ENCODE results near the gene ARHGAP18.

ARHGAP18 gene

DNA sequence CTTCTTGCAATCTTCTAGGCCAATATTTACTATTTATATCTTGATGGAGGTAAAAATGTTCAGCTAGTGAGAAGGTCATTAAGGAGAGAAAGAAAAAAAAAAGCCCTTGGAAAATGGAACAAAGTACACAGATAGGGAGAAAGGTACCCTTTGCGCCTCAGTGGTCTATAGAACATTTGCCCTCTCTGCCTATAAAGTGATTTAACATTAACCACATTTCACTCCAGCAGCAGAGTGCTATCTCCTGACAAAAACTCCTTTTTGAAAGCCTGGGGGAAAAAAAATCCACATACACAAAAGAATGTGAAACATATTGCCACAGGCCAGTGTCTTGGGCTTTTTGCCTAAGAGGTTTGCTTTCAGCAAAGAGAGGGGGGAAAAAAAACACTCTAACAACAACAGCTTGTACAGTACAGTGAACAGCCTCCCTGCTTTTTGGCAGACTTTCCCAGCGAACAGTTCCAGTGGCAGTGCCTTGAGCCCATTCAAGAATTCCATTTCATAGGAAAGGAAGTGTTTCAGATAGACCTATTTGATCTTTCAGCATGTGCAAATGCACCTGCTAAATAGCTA lies 695 bp downstream of the ARHGAP18 start:
- Mint-ChIP-seq H3K36me3 (peaks cover 22% of the 10 kb centered on the region), H3K9me3 (no peaks in the 10 kb centered on the region), H3K4me1 (peaks cover 49% of the 10 kb centered on the region), H3K27ac (peak overlapping the region; percentile 77), H3K27me3 (peaks cover 9% of the 10 kb centered on the region), H3K4me3 (peak overlapping the region; percentile 88)
- no peak for DNase-seq
- CTCF ChIA-PET = interaction anchor here (0.6 to 1.6 kb wide), 8 partner anchors 9 to 155 kb away, joined by 3 to 8 read pairs (median 4); no protein-coding TSS in a partner anchor

DNA sequence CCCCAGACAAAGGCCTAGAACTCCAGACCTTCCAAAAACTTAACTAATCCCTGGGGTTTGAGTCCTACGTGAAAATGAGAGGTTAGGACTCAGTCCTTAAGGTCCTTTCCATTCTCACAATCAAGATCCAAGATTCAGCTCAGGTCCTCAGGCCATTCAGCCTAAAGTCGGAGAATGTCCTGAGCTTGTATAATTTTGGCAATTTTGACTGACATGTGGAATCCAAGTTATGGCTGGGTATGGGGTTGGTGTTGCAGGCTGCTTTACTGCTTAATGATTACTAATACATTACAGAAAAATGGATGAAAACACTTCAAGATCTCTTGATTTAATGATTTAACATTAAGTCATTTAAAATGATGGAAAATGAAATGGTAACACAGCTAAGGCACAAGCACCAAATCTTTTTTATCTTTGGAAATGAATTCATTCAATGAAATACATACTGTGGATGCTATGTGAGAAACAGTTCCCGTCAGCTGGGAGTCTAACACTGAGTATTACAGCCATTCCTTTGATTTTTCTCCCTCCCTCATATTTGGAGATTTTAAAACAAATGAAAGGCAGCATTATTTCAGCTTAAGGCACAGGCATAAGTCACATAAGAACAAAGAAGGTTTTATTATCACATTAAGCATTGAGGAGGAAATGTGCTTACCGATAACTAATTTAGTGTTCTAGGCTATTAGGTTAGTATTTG lies 1.3 kb downstream of the ARHGAP18 start:
- Mint-ChIP-seq H3K4me3 (peak overlapping the region; percentile 88), H3K27ac (no peak overlapping the region), H3K4me1 (peaks cover 43% of the 10 kb centered on the region), H3K36me3 (peaks cover 22% of the 10 kb centered on the region), H3K9me3 (no peaks in the 10 kb centered on the region), H3K27me3 (peaks cover 9% of the 10 kb centered on the region)
- CTCF ChIA-PET = interaction anchor here (0.8 to 1.3 kb wide), 4 partner anchors 9 to 25 kb away, joined by 3 to 4 read pairs (median 3); no protein-coding TSS in a partner anchor
- DNase-seq = no peak

DNA sequence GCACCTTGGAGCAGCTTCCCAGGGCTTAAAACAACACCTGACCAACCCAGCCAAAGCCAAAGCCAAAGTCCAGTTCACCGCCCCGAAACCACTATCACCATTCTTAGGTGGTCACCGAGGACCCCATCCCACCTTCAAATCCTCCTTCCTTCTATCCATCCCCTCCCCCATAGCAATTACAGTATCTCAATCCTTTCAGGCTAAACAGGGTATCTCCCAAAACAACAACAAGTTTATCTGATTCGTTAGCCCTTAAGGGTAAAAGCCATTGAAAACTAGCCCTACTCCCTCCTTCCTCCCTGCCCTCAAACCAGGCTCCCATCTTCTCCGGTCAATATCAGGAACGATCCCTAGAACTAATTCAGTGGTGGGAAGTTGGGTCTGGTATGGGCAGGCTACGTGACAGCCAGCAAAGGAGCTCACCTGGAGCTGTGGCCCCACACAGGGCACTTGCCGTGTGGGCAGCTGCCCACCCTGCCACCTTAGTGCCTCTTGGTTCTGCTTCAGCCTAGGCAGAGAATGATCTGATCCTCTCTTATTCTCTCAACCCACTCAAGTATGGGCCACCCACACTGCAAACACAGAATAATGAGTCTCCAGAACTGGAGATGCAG lies 2.0 kb downstream of the ARHGAP18 start:
- DNase-seq = no peak
- Mint-ChIP-seq H3K9me3 (no peaks in the 10 kb centered on the region), H3K4me3 (peak overlapping the region; percentile 88), H3K27ac (no peak overlapping the region), H3K36me3 (peaks cover 23% of the 10 kb centered on the region), H3K27me3 (peaks cover 9% of the 10 kb centered on the region), H3K4me1 (peaks cover 43% of the 10 kb centered on the region)
- CTCF ChIA-PET = interaction anchor here (0.8 to 1.3 kb wide), 3 partner anchors 22 to 36 kb away, joined by 3 read pairs; no protein-coding TSS in a partner anchor

DNA sequence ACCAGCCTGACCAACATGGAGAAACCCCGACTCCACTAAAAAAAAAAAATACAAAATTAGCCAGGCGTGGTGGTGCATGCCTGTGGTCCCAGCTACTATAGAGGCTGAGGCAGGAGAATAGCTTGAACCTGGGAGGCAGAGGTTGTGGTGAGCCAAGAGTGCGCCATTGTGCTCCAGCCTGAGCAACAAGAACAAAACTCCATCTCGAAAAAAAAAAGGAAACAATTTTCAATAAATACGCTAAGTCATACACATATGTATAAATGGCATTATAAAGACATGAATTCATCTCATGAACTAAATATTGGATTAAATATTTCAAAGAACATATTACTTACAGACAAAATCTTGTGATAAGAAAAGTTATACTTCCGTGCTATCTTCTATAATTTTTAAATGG lies 2.9 kb downstream of the ARHGAP18 start:
- no peaks in the 10 kb centered on the region for H3K9me3 Mint-ChIP-seq

DNA sequence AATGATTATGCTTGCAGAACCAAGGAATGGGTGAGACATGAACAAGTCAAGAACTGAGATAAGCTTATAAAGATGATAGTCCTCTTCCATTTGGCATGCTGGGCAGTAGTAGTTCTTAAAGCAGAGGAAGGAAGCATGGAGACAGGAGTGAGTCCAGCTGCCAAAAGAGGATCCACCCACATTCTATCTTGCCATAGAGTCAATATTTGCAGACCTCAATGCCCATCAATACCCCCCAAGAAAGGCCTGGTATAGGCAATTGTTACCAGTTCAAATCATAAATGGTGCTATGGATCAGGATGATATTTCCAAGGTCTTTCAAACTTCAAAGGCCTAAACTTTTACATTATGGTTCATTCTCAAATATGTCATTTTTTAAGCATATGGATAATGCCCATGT lies 4.8 kb downstream of the ARHGAP18 start:
- Mint-ChIP-seq H3K27me3 (no peaks in the 10 kb centered on the region), H3K4me3 (no peak overlapping the region), H3K4me1 (peaks cover 33% of the 10 kb centered on the region), H3K36me3 (peaks cover 24% of the 10 kb centered on the region), H3K27ac (no peak overlapping the region), H3K9me3 (no peaks in the 10 kb centered on the region)
- CTCF ChIA-PET = interaction anchor here (1.0 kb wide), 1 partner anchor 11 kb away, joined by 3 read pairs; no protein-coding TSS in a partner anchor
- no peak for DNase-seq

More for the DNA sequence above, 2.9 kb downstream of the ARHGAP18 start:
- H3K27ac Mint-ChIP-seq = no peak overlapping the region
- CTCF ChIA-PET = interaction anchor here (0.8 kb wide), 1 partner anchor 35 kb away, joined by 3 read pairs; no protein-coding TSS in a partner anchor
- peaks cover 43% of the 10 kb centered on the region for H3K4me1 Mint-ChIP-seq
- no peak overlapping the region for H3K4me3 Mint-ChIP-seq
- peaks cover 26% of the 10 kb centered on the region for H3K36me3 Mint-ChIP-seq
- peaks cover 9% of the 10 kb centered on the region for H3K27me3 Mint-ChIP-seq
- DNase-seq = no peak

DNA sequence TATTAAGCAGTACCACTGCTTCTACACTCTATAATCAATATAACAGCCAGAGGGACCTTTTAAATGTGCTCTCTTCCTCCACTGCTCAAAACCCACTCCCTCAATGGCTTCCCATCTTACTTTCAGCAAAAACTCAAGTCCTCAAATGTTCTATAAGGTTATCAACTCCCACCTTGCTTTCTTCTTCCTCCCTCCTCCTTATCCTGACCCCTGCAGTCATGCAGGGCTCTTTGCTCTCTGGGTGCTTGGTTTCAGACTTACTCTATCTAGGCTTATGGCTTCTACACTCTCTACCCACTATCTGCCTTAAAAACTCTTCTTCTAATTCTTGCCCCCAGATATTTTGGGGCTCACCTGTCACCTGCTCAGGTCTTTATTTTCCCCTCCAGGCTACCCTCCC lies 5.3 kb downstream of the ARHGAP18 start:
- H3K4me1 Mint-ChIP-seq = peaks cover 31% of the 10 kb centered on the region
- no peak overlapping the region for H3K4me3 Mint-ChIP-seq
- H3K27ac Mint-ChIP-seq = no peak overlapping the region
- no peak for DNase-seq
- no peaks in the 10 kb centered on the region for H3K9me3 Mint-ChIP-seq
- CTCF ChIA-PET = interaction anchor here (1.0 kb wide), 1 partner anchor 10 kb away, joined by 3 read pairs; no protein-coding TSS in a partner anchor
- no peaks in the 10 kb centered on the region for H3K27me3 Mint-ChIP-seq
- H3K36me3 Mint-ChIP-seq = peaks cover 25% of the 10 kb centered on the region

DNA sequence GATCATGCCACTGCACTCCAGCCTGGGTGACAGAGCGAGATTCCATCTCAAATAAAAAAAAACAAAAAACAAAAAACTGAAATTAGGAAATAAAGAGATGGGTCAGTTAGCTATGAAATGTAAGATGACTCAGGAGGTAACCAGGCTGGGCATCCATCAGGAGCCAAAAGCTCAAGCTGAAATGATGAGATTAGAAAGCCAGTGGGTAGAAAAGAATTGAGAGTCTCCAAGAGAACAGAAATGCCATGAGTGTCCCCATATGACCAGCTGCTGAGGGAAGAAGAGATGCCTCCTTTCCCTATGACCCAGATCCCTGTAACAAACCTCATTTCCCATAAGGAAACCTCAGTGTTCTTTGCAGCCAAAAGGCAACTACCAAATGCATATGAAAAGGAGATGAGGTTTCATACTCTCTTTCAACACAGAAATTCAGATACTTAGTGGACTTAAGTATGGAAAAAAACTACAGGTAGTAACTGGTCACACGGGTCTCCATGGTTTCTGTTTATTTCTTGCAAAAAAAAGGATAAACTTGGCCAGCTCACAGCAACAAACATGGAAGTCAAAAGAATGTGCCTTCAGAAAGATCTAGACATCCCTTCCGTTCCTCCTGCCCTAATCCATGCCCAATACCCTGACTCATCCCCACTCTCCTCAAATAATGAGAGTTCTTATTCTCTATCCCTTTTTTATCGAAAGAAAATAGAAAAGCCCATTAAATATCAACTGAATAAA lies 8.1 kb downstream of the ARHGAP18 start:
- peaks cover 23% of the 10 kb centered on the region for H3K4me1 Mint-ChIP-seq
- no peak overlapping the region for H3K4me3 Mint-ChIP-seq
- peaks cover 29% of the 10 kb centered on the region for H3K36me3 Mint-ChIP-seq
- CTCF ChIA-PET = no interaction called here
- no peaks in the 10 kb centered on the region for H3K9me3 Mint-ChIP-seq
- H3K27ac Mint-ChIP-seq = no peak overlapping the region
- DNase-seq = no peak
- H3K27me3 Mint-ChIP-seq = no peaks in the 10 kb centered on the region

DNA sequence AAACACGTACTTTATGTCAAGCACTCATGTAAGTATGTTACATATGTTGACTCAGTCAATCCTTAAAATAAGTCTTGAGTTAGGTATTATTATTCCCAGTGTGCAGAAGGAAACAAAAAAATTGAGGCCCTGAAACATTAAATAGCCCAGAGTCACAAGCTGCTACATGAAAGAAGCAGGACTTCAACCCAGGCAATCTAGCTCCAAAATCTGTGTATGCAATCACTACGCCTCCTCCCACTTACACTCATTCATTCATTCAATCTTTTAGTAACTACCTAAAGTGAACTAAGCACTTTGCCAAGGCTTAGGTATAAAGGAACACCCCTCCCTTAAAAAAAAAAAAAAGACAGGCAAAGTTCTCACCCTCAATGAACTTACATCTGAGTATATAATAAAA lies 9.3 kb downstream of the ARHGAP18 start:
- peaks cover 35% of the 10 kb centered on the region for H3K4me1 Mint-ChIP-seq

DNA sequence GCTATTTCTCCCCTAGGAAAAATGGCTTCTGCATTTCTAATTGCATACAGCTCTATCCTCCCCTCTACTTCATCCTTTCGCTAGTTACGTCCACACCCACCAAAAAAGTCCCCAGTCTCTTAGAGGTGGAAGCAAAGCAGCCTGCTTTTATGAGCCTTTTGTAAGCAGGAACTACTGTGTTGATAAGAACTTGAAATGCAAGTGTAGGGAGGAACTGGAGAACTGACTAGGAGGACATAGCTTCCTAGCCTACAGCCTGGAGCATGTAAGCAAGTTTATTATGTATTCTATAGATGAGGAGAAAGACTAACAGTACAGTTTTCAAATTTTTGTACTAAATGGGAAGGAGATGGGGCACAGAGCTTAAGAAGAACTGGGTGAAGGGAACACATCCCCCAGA lies 10.3 kb downstream of the ARHGAP18 start:
- no peak for DNase-seq
- Mint-ChIP-seq H3K9me3 (no peaks in the 10 kb centered on the region), H3K4me3 (no peak overlapping the region), H3K27me3 (no peaks in the 10 kb centered on the region), H3K4me1 (peaks cover 39% of the 10 kb centered on the region), H3K27ac (no peak overlapping the region), H3K36me3 (peaks cover 20% of the 10 kb centered on the region)
- CTCF ChIA-PET = interaction anchor here (0.6 to 0.8 kb wide), 2 partner anchors 9 to 29 kb away, joined by 4 read pairs; no protein-coding TSS in a partner anchor

More for the DNA sequence above, 9.3 kb downstream of the ARHGAP18 start:
- CTCF ChIA-PET = no interaction called here
- Mint-ChIP-seq H3K27ac (no peak overlapping the region), H3K4me3 (no peak overlapping the region), H3K27me3 (no peaks in the 10 kb centered on the region), H3K9me3 (no peaks in the 10 kb centered on the region), H3K36me3 (peaks cover 25% of the 10 kb centered on the region)
- DNase-seq = no peak

DNA sequence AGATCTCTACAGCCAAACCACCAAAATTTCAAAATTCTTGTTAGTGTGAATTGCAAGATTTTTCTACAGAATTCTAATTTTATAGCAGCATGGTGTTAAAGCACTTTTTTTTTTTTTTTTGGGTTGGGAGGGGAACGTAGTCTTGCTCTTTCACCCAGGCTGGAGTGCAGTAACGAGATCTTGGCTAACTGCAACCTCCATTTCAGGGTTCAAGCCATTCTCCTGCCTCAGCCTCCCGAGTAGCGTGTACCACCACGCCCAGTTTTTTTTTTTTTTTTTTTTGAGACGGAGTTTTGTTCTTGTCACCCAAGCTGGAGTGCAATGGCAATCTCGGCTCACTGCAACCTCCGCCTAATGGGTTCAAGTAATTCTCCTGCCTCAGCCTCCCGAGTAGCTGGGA lies 11.5 kb downstream of the ARHGAP18 start:
- no peaks in the 10 kb centered on the region for H3K27me3 Mint-ChIP-seq
- H3K36me3 Mint-ChIP-seq = peaks cover 22% of the 10 kb centered on the region
- H3K9me3 Mint-ChIP-seq = no peaks in the 10 kb centered on the region
- CTCF ChIA-PET = interaction anchor here (1.2 kb wide), 1 partner anchor 14 kb away, joined by 3 read pairs; no protein-coding TSS in a partner anchor
- DNase-seq = no peak
- H3K4me1 Mint-ChIP-seq = peaks cover 48% of the 10 kb centered on the region
- no peak overlapping the region for H3K4me3 Mint-ChIP-seq
- no peak overlapping the region for H3K27ac Mint-ChIP-seq

DNA sequence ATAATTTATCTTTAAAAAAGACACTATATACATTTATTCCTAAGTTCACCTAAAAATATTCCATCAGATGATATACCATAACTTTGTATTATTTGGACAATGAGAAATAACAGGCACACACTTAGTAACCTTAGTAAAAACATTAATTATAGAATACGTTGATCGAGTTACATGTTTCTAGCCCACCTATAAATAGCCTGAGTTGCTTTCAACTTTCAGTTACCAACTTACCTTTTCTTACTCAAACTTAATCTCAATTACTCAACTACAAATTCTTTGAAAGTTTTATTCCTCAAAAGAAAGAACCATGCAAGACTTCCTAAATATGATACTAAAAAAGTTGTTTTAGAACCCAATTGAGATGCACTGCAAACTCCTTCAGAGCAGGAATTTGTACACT lies 12.2 kb downstream of the ARHGAP18 start:
- CTCF ChIA-PET = no interaction called here
- Mint-ChIP-seq H3K36me3 (peaks cover 23% of the 10 kb centered on the region), H3K27ac (no peak overlapping the region), H3K9me3 (no peaks in the 10 kb centered on the region), H3K27me3 (no peaks in the 10 kb centered on the region), H3K4me1 (peaks cover 55% of the 10 kb centered on the region), H3K4me3 (no peak overlapping the region)
- no peak for DNase-seq

DNA sequence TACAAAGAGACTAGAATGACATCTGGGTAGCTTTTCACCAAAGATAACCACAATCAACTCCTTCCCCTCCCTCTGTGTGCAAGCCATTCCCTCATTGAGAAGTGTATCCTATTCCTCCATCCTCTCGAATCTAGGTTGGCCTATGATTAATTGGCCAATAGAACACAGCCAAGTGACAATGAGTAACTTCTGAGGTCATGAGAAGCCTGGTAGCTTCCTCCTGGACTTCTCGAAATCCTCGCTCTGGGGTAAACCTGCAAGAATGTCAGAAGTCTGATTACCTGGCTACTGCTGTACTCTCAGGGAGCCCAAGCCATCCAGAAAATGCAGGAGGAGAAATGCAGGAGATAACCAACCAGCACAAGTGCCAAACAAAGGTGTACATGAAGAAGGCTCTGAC lies 13.1 kb downstream of the ARHGAP18 start:
- no peak for DNase-seq
- Mint-ChIP-seq H3K27ac (no peak overlapping the region), H3K4me3 (no peak overlapping the region), H3K9me3 (no peaks in the 10 kb centered on the region), H3K4me1 (peaks cover 63% of the 10 kb centered on the region), H3K36me3 (peaks cover 26% of the 10 kb centered on the region), H3K27me3 (no peaks in the 10 kb centered on the region)
- CTCF ChIA-PET = interaction anchor here (1.9 kb wide), 1 partner anchor 19 kb away, joined by 4 read pairs; no protein-coding TSS in a partner anchor

DNA sequence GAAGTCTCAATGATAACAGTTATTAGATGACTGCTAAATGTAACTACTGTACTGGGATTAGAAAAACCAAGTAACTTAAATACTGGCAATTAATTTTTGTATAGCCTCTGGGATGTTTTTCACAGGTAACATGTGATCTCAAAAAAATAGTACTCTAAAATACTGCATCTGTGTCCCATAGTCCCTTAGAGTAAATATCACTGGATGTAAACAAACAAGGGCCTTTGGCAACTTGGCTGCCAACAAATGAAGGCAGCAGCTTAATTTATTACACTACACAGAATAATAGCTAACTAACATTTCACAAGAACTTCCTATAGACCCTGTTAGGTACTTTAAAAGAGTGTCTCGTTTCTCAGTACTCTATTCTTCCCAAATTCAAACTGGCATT lies 14.0 kb downstream of the ARHGAP18 start:
- H3K36me3 Mint-ChIP-seq = peaks cover 26% of the 10 kb centered on the region
- peak overlapping the region; percentile 53 for H3K4me3 Mint-ChIP-seq
- DNase-seq = no peak
- peak overlapping the region; percentile 92 for H3K27ac Mint-ChIP-seq
- no peaks in the 10 kb centered on the region for H3K9me3 Mint-ChIP-seq
- CTCF ChIA-PET = interaction anchor here (0.9 to 1.9 kb wide), 3 partner anchors 18 to 26 kb away, joined by 3 to 4 read pairs (median 3); no protein-coding TSS in a partner anchor
- H3K27me3 Mint-ChIP-seq = no peaks in the 10 kb centered on the region
- peaks cover 68% of the 10 kb centered on the region for H3K4me1 Mint-ChIP-seq

Data from activated naive CD4-positive, alpha-beta T cell treated with anti-CD3 and anti-CD28 coated beads, Interleukin-2, amount 10 ng/mL, durations not matched to agents 7 days and 5 days (primary cell).